Neutrophil (primary cell): ENCODE data around the gene PAFAH1B2.

Experiments
- H3K27ac ChIP-seq: fragments of 200-600 bp; sonication (generic); 2 replicates; pipeline ENCODE4 v1.5.1; 2016; ENCODE audit warnings: mild to moderate bottlenecking, moderate library complexity
- H3K27me3 ChIP-seq: fragments of 200-600 bp; sonication (generic); 2 replicates; pipeline ENCODE4 v1.6.0; 2016; ENCODE audit warnings: mild to moderate bottlenecking
- H3K36me3 ChIP-seq: fragments of 200-600 bp; sonication (generic); 2 replicates; pipeline ENCODE4 v1.5.1; 2017
- H3K4me1 ChIP-seq, 2 experiments: fragments of 200-600 bp in 1 of 2; sonication (generic) in 1 of 2; 1 replicate in 1 of 2; 2 replicates in 1 of 2; pipeline versions ENCODE4 v1.5.1 to v1.6.1; 2013 to 2016; ENCODE audit warnings: low read depth in 1 of 2, low read length in 1 of 2, mild to moderate bottlenecking in 1 of 2, moderate library complexity in 1 of 2; ENCODE audit not compliant: control insufficient read depth in 1 of 2, insufficient read depth in 1 of 2
- H3K4me3 ChIP-seq, 2 experiments: fragments of 200-600 bp in 1 of 2; sonication (generic) in 1 of 2; 1 replicate in 1 of 2; 2 replicates in 1 of 2; pipeline ENCODE4 v1.5.1; 2013 to 2016; ENCODE audit warnings: low read depth in 1 of 2, low read length in 1 of 2, mild to moderate bottlenecking in 1 of 2, moderate library complexity in 1 of 2
- H3K9me3 ChIP-seq: fragments of 200-600 bp; sonication (generic); 2 replicates; pipeline ENCODE4 v1.5.1; 2016
- TF ChIP-seq, protein P1 (sequence below): fragments of 200-600 bp; sonication (generic); IDR thresholded peaks from 2 replicates; pipeline ENCODE4 v1.5.1; 2016; ENCODE audit warnings: antibody characterized with exemption

The PAFAH1B2 gene

DNA sequence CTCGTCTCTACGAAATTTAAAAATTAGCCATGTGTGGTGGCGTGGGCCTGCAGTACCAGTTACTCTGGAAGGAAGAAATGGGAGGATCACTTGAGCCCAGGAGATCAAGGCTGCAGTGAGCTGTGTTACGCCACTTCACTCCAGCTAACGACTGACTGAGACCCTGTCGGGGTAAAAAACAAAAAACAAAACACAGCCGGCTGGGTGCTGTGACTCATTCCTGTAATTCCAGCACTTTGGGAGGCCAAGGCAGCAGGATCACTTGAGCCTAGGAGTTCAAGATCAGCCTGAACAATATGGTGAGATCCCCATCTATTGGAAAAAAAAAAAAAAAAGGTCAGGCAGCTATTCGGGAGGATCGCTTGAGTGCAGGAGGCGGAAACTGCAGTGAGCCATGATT lies 2.4 kb downstream of the PAFAH1B2 start:
- Histone ChIP-seq H3K27me3 (no peaks in the 10 kb centered on the region), H3K27ac (no peak overlapping the region), H3K36me3 (peaks cover 16% of the 10 kb centered on the region), H3K9me3 (no peaks in the 10 kb centered on the region), H3K4me1 (peaks cover 21 to 29% of the 10 kb centered on the region in 2 experiments), H3K4me3 (no peak overlapping the region)
- TF ChIP-seq, protein P1, sequence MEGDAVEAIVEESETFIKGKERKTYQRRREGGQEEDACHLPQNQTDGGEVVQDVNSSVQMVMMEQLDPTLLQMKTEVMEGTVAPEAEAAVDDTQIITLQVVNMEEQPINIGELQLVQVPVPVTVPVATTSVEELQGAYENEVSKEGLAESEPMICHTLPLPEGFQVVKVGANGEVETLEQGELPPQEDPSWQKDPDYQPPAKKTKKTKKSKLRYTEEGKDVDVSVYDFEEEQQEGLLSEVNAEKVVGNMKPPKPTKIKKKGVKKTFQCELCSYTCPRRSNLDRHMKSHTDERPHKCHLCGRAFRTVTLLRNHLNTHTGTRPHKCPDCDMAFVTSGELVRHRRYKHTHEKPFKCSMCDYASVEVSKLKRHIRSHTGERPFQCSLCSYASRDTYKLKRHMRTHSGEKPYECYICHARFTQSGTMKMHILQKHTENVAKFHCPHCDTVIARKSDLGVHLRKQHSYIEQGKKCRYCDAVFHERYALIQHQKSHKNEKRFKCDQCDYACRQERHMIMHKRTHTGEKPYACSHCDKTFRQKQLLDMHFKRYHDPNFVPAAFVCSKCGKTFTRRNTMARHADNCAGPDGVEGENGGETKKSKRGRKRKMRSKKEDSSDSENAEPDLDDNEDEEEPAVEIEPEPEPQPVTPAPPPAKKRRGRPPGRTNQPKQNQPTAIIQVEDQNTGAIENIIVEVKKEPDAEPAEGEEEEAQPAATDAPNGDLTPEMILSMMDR: no peak

DNA sequence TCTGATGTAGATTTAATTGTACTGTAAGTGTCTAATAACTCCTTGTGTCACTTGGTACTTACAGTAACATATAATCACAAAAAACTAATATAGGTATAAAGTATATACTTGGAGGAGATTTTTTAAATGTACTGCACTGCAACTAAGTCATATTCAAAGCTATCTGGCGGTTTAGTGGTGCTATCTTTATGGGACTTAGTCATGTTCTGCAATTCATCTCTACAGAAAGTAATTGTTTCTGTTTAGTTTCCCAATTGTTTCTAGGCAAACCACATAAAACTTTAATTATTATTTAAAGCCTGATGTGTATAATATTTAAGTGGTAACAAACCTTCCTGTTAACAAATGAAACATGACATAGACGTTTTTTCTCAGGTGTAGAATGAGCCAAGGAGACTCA lies 8.0 kb downstream of the PAFAH1B2 start:
- no peaks in the 10 kb centered on the region for H3K4me1 ChIP-seq
- TF ChIP-seq, protein P1: no peak
- H3K9me3 ChIP-seq: no peaks in the 10 kb centered on the region
- H3K4me3 ChIP-seq: no peak overlapping the region
- H3K27ac ChIP-seq: no peak overlapping the region
- peaks cover 46% of the 10 kb centered on the region for H3K36me3 ChIP-seq
- no peaks in the 10 kb centered on the region for H3K27me3 ChIP-seq

DNA sequence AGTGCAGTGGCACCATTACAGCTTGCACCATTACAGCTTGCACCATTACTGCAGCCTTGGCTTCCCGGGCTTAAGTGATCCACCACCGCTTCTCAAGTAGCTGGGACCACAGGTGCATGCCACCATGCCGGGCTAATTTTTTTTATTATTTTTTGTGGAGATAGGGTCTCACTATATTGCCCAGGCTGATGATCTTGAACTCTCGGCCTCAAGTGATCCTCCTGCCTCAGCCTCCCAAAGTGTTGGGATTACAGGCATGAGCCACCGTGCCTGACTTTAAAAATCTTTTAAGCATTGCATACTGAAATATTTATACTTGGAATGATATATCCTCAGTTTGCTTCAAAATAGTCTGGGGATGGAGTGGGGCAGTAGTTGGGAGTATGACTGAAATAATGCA lies 10.4 kb downstream of the PAFAH1B2 start:
- Histone ChIP-seq H3K4me1 (no peaks in the 10 kb centered on the region), H3K36me3 (peaks cover 48% of the 10 kb centered on the region), H3K27ac (no peak overlapping the region), H3K9me3 (no peaks in the 10 kb centered on the region), H3K4me3 (no peak overlapping the region), H3K27me3 (no peaks in the 10 kb centered on the region)
- TF ChIP-seq, protein P1: no peak

DNA sequence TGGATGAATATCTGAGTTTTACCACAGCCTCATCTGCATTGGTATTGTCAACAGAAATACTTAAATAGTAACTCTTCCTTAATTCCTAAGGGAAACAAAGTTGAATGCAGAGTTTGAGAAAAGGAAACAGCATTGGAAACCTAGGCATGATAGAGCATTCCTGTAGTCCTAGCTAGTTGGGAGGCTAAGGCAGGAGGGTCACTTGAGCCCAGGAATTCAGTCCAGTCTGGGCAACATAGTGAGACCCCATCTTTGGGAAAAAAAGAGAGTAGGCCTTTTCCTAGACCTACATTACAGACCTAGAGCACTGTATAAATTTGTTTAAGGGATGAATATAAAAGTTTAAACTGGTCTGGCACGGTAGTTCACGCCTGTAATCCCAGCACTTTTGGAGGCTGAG lies 13.4 kb downstream of the PAFAH1B2 start:
- H3K36me3 ChIP-seq: peaks cover 69% of the 10 kb centered on the region

DNA sequence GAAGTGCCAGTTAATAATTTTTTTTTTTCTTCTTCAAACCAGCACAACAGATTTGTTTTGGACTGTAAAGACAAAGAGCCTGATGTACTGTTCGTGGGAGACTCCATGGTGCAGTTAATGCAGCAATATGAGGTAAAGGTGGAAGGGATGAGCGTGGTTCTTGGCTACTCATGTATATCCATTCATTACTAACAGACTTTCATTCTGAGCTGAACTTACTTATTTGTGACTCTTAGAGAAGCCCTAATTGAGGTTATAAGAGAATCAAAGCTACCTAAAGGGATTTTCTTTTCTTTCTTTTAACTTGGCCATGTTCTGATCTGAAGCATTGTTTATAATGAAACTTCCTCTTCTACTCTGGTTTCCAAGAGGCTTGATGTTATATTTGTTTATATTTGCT lies 15.8 kb downstream of the PAFAH1B2 start:
- Histone ChIP-seq H3K27me3 (no peaks in the 10 kb centered on the region), H3K4me3 (no peak overlapping the region), H3K9me3 (no peaks in the 10 kb centered on the region), H3K27ac (no peak overlapping the region), H3K4me1 (no peaks in the 10 kb centered on the region), H3K36me3 (peaks cover 75% of the 10 kb centered on the region)
- TF ChIP-seq, protein P1: no peak

More for the DNA sequence above, 13.4 kb downstream of the PAFAH1B2 start:
- Histone ChIP-seq H3K27me3 (no peaks in the 10 kb centered on the region), H3K27ac (no peak overlapping the region), H3K9me3 (no peaks in the 10 kb centered on the region), H3K4me3 (no peak overlapping the region), H3K4me1 (no peaks in the 10 kb centered on the region)
- TF ChIP-seq, protein P1: no peak

DNA sequence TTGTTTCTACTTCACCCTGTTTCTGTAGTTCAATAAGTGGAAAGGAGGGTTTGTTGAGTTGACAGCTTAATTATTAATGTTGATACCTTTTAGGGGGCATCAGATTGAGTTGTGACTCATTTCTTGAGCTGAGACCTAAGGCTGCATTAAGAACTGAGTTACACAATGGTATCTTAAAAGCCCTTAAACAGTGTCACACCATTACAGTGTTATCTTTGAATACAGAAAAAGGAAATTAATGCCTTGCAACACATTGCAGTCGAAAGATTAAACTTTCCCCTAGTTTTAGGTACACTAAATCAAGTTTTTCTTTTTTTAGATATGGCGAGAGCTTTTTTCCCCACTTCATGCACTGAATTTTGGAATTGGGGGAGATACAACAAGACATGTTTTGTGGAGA lies 16.7 kb downstream of the PAFAH1B2 start:
- TF ChIP-seq, protein P1: no peak
- no peaks in the 10 kb centered on the region for H3K27me3 ChIP-seq
- peaks cover 75% of the 10 kb centered on the region for H3K36me3 ChIP-seq
- H3K27ac ChIP-seq: no peak overlapping the region
- H3K4me1 ChIP-seq: no peaks in the 10 kb centered on the region
- no peak overlapping the region for H3K4me3 ChIP-seq
- no peaks in the 10 kb centered on the region for H3K9me3 ChIP-seq
